ENCODE data around the gene SNAP25. TPM values are rescaled to one million over a fixed set of nuclear protein-coding genes. Genes with fewer than 3 reads are reported as not detected.

Gene SNAP25
- total RNA-seq, result 3.0 and 3.6 TPM in 2 replicates

DNA sequence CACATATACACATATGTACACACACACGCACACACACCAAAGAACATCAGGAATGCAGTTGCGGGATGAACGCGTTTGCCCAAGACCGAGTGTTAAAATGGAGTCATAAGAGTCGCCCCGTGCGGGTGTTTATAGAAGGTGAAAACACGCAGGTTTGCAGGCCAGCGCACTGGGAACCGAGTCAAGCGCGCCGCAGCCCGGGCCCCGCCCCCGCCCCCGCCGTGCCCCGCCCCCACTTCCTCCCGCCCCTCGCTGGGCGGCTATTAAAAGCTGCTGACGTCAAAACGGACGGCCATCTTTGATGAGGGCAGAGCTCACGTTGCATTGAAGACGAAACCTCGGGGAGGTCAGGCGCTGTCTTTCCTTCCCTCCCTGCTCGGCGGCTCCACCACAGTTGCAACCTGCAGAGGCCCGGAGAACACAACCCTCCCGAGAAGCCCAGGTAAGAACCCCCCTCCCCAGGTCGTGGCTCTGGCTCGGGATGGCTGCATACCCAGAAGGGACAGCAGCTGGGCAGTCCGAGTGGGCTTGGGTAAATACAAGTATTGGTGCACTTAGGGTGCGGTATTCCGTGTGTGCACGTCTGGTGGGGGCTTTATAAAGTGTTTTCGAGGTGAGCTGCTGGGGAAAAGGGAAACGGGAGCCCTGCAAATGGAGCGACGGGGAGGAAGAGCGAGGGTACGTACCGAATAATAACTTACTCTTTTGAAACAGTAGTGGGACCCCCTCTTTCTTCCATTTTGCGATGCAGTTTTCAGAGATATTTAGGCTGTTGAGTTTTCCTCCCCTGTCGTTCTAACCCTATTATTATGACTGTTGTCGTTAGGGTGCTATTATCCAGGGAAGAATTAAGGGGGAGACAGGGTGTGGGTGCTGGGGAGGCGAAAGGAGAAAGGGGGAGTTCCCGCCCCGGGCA, at the start of gene SNAP25:
Gene SNAP25 (plus strand): TSS at position 295 of the 916 bp plus-strand sequence. CDS start 56,662 bp downstream, outside the sequence.
- H3K27me3 Mint-ChIP-seq, result peaks cover 22% of the 10 kb centered on the region
- intact Hi-C loops (cut with micrococcal nuclease), result loop anchor here (1.0 to 10.0 kb wide), 7 partner anchors 46 to 454 kb away; partner anchors contain the start of genes JAG1 and MKKS
- H3K9me3 Mint-ChIP-seq, result peaks cover 9% of the 10 kb centered on the region
- peak within 1 kb of the TSS; percentile 96 for H3K27ac Mint-ChIP-seq
- peak within 1 kb of the TSS; percentile 79 for H3K4me3 Mint-ChIP-seq
- peaks cover 15% of the 10 kb centered on the region for H3K4me1 Mint-ChIP-seq
- H3K36me3 Mint-ChIP-seq (ENCODE audit: low read depth), result peaks cover 1% of the 10 kb centered on the region
- DNase-seq, result peak; percentile 84

DNA sequence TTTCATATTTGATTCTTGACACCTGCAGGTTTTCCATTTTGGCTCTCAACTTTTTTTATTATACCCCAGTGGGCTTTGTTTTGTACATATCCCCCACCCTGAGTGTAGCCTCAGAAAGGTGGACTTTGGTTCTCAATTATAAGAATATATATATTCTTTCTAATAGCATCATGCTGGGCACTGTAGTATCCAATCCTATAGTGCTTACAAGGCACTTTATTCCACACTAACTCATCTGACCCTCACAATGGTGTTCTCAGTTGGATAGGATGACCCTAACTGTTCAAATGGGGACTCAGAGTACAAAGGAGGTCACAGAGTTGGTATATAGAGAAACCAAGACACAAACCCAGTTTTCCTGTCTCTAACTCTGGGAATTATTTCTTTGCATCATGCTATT, 48.9 kb upstream of the SNAP25 start:
- no peak overlapping the region for H3K27ac Mint-ChIP-seq
- no peaks in the 10 kb centered on the region for H3K36me3 Mint-ChIP-seq (ENCODE audit: low read depth)
- H3K27me3 Mint-ChIP-seq, result peaks cover 22% of the 10 kb centered on the region
- H3K4me3 Mint-ChIP-seq, result no peak overlapping the region
- DNase-seq, result no peak
- intact Hi-C loops (cut with micrococcal nuclease), result loop anchor here (5.0 kb wide), 1 partner anchor 48 kb away; the partner anchor contains the start of gene SNAP25
- H3K4me1 Mint-ChIP-seq, result peaks cover 2% of the 10 kb centered on the region
- peaks cover 11% of the 10 kb centered on the region for H3K9me3 Mint-ChIP-seq

DNA sequence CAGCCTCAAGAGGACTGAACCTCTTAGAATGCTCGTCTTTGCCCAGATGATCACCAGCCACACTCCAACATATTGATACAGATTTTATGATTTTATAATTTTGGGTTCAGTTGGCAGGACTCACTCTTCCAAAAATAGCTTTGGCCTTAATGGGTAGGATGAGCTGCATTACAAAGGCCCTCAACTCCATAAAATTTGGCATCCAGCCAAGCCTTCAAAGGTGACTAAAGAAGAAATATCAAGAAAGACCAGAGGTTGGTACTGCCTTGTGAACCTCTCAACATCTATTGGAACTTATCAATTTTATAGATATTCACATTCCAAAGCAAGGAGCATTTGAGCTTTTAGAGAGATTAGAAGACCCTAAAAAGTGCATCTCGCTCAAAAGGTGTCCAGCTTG, 48.4 kb upstream of the SNAP25 start:
- Mint-ChIP-seq H3K4me3 (no peak overlapping the region), H3K27ac (no peak overlapping the region), H3K36me3 (ENCODE audit: low read depth) (no peaks in the 10 kb centered on the region), H3K9me3 (peaks cover 11% of the 10 kb centered on the region), H3K4me1 (peaks cover 2% of the 10 kb centered on the region), H3K27me3 (peaks cover 22% of the 10 kb centered on the region)
- intact Hi-C loops (cut with micrococcal nuclease), result loop anchor here (5.0 kb wide), 1 partner anchor 47 kb away; the partner anchor contains the start of gene SNAP25
- no peak for DNase-seq

DNA sequence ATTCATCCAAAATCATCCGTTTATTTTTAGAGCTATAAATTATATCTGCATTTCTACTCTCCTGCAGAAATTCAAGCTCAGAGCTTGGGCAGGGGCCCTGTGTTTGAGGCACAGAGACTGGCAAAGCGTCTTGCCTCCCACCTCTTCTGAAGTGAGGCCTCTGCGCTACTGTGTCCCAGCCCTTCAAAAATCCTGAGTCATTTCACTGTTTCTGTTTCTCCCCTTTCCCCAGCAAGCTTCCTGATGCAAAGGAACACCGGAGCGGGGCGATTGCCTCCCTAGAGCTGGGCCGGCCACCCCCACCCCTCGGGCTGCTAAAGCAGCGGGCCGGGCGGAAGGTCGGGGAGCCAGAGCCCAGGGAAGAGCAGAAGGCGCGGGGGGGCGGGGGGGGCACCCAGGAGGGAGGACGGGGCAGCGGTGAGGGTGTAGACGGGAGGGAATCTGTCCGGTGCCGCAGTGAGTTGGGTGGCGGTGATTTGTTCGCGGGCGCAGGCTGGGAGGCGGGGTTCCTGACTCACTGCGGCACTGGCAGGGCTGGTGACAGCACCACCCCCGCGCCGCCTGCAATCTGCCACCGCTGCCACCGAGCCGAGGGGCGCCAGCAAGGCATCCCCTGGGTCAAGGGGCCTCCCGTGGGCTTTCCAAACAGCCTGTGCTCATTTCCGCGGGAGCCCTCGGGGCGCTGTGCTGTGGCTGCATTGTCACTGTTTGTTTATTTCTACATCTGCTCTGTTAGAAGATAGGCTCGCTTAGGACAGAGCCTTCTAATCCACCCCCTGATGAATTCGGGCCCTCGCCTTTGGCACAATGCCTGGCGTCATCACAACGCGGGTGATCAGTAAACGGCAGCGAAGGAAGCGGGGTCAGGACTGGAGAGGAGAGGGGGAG, 46.5 kb upstream of the SNAP25 start:
- Mint-ChIP-seq H3K36me3 (ENCODE audit: low read depth) (no peaks in the 10 kb centered on the region), H3K27ac (no peak overlapping the region), H3K4me3 (peak overlapping the region; percentile 76), H3K27me3 (peaks cover 24% of the 10 kb centered on the region), H3K9me3 (peaks cover 5% of the 10 kb centered on the region), H3K4me1 (peaks cover 2% of the 10 kb centered on the region)
- intact Hi-C loops (cut with micrococcal nuclease), result loop anchor here (5.0 kb wide), 1 partner anchor 45 kb away; the partner anchor contains the start of gene SNAP25
- DNase-seq, result peak; percentile 59

DNA sequence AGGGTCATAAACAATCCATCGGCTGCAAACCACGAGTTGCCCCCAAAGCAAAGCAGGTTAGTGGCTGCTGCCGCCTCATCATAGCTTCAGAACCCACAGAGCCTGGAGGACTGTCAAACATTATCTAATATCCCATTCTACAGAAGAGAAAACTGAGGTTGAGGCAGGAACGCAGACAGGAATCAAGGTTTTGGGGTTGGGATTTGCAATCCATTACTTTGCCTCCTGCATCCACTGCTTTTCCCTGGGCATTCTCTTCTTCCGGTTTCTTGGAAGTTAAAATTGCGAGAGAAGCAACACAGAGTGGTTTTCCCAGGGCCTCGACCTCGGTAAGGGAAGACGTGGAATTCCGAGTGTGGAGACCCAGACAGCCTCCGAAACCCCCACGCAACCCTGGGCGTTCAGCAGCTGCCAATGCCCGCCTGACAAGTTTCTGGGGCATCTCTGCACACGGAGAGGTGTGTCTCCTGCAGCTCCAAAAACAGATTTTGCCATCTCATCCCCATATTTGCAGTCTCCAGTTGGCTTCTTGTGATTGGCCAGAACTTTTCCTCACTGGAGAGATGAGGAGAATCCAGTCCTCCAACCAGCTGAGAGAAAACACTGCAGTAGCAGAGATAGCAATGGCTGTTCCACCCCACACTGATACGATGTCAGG, 45.5 kb upstream of the SNAP25 start:
- H3K36me3 Mint-ChIP-seq (ENCODE audit: low read depth), result no peaks in the 10 kb centered on the region
- H3K4me3 Mint-ChIP-seq, result peak overlapping the region; percentile 76
- H3K9me3 Mint-ChIP-seq, result no peaks in the 10 kb centered on the region
- no peak for DNase-seq
- H3K27me3 Mint-ChIP-seq, result peaks cover 26% of the 10 kb centered on the region
- H3K27ac Mint-ChIP-seq, result no peak overlapping the region
- intact Hi-C loops (cut with micrococcal nuclease), result loop anchor here (5.0 kb wide), 1 partner anchor 44 kb away; the partner anchor contains the start of gene SNAP25
- H3K4me1 Mint-ChIP-seq, result peaks cover 2% of the 10 kb centered on the region

DNA sequence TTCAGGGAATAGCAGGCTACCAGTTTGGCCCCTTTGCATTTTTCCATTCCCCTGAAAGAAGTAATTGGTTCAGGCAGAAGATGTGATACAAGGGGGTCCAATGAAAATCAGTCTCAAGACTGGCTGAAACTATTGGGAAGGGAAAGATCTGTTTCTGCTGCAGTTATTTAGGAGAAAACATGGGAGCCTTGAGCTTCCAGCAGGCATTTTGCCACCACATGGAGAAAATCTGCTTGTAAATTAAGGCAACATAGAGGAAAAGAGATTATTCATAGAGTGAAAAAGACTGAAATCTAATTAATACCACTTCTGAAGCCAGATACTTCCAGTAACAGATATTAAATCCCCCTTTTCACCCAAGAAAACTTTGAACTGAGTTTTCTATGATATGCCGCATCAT, 44.2 kb upstream of the SNAP25 start:
- no peak for DNase-seq
- no peak overlapping the region for H3K4me3 Mint-ChIP-seq
- no peaks in the 10 kb centered on the region for H3K36me3 Mint-ChIP-seq (ENCODE audit: low read depth)
- H3K9me3 Mint-ChIP-seq, result no peaks in the 10 kb centered on the region
- intact Hi-C loops (cut with micrococcal nuclease), result loop anchor here (5.0 kb wide), 1 partner anchor 43 kb away; the partner anchor contains the start of gene SNAP25
- peaks cover 2% of the 10 kb centered on the region for H3K4me1 Mint-ChIP-seq
- H3K27me3 Mint-ChIP-seq, result peaks cover 26% of the 10 kb centered on the region
- no peak overlapping the region for H3K27ac Mint-ChIP-seq

DNA sequence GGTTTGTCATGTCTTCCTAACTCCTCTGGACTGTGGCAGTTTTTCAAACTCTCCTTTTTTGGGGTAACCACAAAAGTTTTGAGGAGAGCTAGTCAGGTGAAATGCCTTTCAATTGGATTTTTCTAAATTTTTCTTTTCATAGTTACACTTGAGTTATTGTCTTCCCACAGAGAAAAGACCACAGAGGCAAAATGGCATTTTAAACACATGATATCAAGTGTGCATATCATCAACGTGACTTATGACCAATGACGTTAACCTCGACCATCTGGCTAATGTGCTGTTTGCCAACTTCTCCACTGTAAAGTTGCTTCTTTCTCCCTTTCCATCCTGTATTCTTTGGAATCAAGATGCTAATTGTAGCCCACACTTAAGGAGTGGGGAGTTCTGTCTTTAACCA, 41.3 kb upstream of the SNAP25 start:
- no peak overlapping the region for H3K4me3 Mint-ChIP-seq
- intact Hi-C loops (cut with micrococcal nuclease), result no loop called here
- DNase-seq, result no peak
- H3K36me3 Mint-ChIP-seq (ENCODE audit: low read depth), result no peaks in the 10 kb centered on the region
- H3K27ac Mint-ChIP-seq, result no peak overlapping the region
- no peaks in the 10 kb centered on the region for H3K9me3 Mint-ChIP-seq
- H3K27me3 Mint-ChIP-seq, result peaks cover 16% of the 10 kb centered on the region
- H3K4me1 Mint-ChIP-seq, result peaks cover 2% of the 10 kb centered on the region

DNA sequence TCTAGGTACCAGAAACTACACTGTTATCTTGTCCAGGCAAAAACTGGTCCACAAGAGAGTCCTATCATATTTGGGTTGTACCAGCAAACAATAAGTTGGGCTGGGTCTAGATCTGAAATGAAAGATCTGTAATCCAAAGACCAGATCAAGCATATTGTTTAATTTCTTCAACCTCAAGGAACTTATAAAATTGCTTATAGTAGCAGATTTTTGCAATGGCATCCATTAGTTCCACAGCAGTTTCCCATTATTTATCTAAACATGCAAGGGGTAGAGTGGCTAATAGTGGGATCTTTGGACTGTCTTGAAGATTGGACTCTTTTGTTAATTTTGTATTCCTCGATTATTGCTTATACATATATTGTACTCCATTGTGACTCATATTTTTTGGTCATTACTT, 40.5 kb upstream of the SNAP25 start:
- Mint-ChIP-seq H3K4me1 (no peaks in the 10 kb centered on the region), H3K9me3 (no peaks in the 10 kb centered on the region), H3K4me3 (no peak overlapping the region), H3K27ac (no peak overlapping the region), H3K27me3 (peaks cover 10% of the 10 kb centered on the region), H3K36me3 (ENCODE audit: low read depth) (no peaks in the 10 kb centered on the region)
- no peak for DNase-seq
- intact Hi-C loops (cut with micrococcal nuclease), result no loop called here

DNA sequence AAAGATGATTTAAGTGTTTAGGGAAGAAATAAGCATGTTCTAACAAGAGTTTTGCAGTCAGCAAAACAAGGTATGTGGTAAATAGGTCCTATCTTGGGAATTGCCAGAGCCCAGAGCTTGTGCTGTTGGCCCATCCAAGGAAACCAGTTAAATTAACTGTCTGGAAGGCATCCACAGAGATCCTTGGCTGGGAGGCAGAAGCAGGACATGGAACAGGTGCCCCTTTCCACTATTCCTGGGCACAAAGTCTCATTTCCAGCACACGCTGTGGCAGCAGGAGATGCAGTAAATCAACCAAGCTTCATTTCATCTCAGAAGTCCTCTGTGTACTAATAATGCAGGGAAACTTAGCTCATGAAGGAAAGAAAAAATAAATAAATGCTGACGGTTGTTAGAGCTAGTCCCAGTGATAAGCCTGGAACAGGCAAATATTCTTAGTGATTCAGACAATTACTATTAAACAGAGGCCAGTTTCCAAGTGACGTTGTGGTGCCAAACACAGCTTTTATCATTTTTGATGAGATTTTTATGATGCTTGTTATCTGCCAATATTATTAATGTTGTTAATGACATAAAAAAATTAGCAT, 39.8 kb upstream of the SNAP25 start:
- H3K4me1 Mint-ChIP-seq, result no peaks in the 10 kb centered on the region
- no peak overlapping the region for H3K4me3 Mint-ChIP-seq

DNA sequence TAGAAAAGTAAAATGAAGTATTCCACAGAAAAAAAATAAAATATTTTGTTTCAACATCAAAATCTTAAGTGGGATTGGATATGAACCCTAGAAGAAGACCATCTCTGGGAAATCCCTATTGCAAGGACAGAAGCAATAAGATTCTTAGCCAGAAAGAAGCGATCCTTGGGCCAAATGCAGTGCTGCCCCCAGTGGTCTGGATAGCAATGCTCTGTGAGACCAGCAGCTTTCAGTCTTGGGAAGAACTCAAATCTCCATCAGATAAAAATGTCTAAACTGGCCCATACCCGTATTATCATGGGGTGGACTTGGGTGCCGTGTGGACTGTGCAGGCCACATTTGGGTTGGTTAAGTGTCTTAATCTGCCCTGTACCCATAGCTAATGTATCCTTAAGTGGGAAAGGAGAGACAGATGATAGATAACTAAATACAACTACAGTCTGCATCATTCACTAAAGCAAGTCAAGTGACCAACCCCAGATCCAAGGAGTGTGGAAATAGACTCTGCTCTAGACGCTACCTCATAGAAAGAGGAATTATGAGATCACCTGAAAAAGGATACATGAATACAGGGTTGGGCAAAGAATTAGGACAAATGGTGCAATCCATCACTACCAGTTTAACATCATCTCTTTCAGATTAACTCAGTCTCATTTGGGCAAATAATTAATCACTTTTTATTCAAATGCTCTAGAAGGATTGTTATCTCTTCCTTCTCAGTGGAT, 38.9 kb upstream of the SNAP25 start:
- peaks cover 4% of the 10 kb centered on the region for H3K27me3 Mint-ChIP-seq
- H3K4me1 Mint-ChIP-seq, result no peaks in the 10 kb centered on the region
- no peaks in the 10 kb centered on the region for H3K9me3 Mint-ChIP-seq
- H3K4me3 Mint-ChIP-seq, result no peak overlapping the region
- no peaks in the 10 kb centered on the region for H3K36me3 Mint-ChIP-seq (ENCODE audit: low read depth)
- H3K27ac Mint-ChIP-seq, result no peak overlapping the region
- intact Hi-C loops (cut with micrococcal nuclease), result no loop called here
- no peak for DNase-seq

More for the DNA sequence above, 39.8 kb upstream of the SNAP25 start:
- Mint-ChIP-seq H3K9me3 (no peaks in the 10 kb centered on the region), H3K27ac (no peak overlapping the region), H3K27me3 (peaks cover 9% of the 10 kb centered on the region), H3K36me3 (ENCODE audit: low read depth) (no peaks in the 10 kb centered on the region)
- no peak for DNase-seq
- intact Hi-C loops (cut with micrococcal nuclease), result no loop called here

DNA sequence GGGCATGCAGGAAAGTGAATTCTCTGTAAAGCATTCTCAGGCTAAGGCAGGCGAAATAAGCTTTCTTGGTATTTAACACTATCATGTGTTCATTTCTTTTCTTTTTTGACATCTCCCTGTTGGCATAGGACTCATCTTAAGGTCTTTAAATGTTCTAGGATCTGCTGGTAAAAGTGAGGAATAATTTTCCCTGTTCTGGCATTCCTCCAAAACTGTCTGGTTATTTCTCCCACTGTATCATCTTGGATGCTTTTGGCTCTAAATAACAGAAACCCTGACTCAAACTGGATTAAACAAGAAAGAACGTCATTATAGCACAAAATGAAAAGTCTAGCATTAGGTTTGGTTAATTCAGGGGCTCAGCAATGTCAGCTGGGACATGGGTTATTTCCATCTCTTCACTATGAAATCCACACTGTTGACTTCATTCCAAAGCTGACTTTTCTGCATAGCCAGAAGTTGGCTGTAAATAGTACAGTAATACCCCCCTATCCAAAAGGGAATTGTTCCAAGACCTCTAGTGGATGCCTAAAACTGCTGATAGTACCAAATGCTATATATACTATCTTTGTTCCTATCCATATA, 37.9 kb upstream of the SNAP25 start:
- Mint-ChIP-seq H3K27me3 (peaks cover 4% of the 10 kb centered on the region), H3K36me3 (ENCODE audit: low read depth) (no peaks in the 10 kb centered on the region), H3K27ac (no peak overlapping the region), H3K4me1 (no peaks in the 10 kb centered on the region), H3K4me3 (no peak overlapping the region), H3K9me3 (no peaks in the 10 kb centered on the region)
- no peak for DNase-seq
- intact Hi-C loops (cut with micrococcal nuclease), result no loop called here

All from activated CD4-positive, alpha-beta T cell treated with anti-CD3 and anti-CD28 coated beads, Interleukin-2, amount 10 ng/mL, durations not matched to agents 24 days and 14 days (primary cell).